SK-N-SH treated with all-trans-retinoic acid at 6 μM for 48 hours (cell line): ENCODE data around the gene CCNY.
A peak's percentile ranks its signal among the peaks of the same experiment; 100 is the strongest.

Experiments used
- ATAC-seq: fragments of 200-7000 bp; cut with Tn5 transposase; 3 replicates; pipeline ENCODE4 v1.9.1; 2020; ENCODE audit warnings: mild to moderate bottlenecking, moderate library complexity
- ARNTL ChIP-seq: fragments of 450-650 bp; formaldehyde crosslinking; IDR thresholded peaks from 2 replicates; pipeline ENCODE4 v1.5.0; 2020; ENCODE audit warnings: low read depth, mild to moderate bottlenecking, moderate library complexity, borderline replicate concordance
- CREB5 ChIP-seq: fragments of 250-450 bp; sonication (Bioruptor Pico); IDR thresholded peaks from 2 replicates; pipeline ENCODE4 v1.5.1; 2020; ENCODE audit warnings: low read depth, mild to moderate bottlenecking, moderate library complexity
- CSDC2 ChIP-seq: fragments of 250-450 bp; sonication (Bioruptor Pico); IDR thresholded peaks from 2 replicates; pipeline ENCODE4 v1.5.0; 2020; ENCODE audit warnings: mild to moderate bottlenecking, moderate library complexity
- CSRNP3 ChIP-seq: fragments of 250-450 bp; sonication (Bioruptor Pico); IDR thresholded peaks from 2 replicates; pipeline ENCODE4 v1.5.1; 2021; ENCODE audit warnings: mild to moderate bottlenecking, moderate library complexity
- ESRRG ChIP-seq: fragments of 250-450 bp; sonication (Bioruptor Pico); IDR thresholded peaks from 2 replicates; pipeline ENCODE4 v1.6.1; 2021; ENCODE audit warnings: mild to moderate bottlenecking
- GLIS3 ChIP-seq: fragments of 250-450 bp; sonication (Bioruptor Pico); IDR thresholded peaks from 2 replicates; pipeline ENCODE4 v1.5.0; 2020; ENCODE audit warnings: mild to moderate bottlenecking, moderate library complexity
- ISL1 ChIP-seq: fragments of 250-450 bp; sonication (Bioruptor Pico); IDR thresholded peaks from 2 replicates; pipeline ENCODE4 v2.1.2; 2022; ENCODE audit warnings: mild to moderate bottlenecking, moderate library complexity
- OSR1 ChIP-seq: fragments of 250-450 bp; sonication (Bioruptor Pico); IDR thresholded peaks from 2 replicates; pipeline ENCODE4 v1.8.0; 2022; ENCODE audit warnings: moderate library complexity, mild to moderate bottlenecking, inconsistent platforms
- PATZ1 ChIP-seq: fragments of 250-450 bp; sonication (Bioruptor Pico); IDR thresholded peaks from 2 replicates; pipeline ENCODE4 v1.8.0; 2020; ENCODE audit warnings: mild to moderate bottlenecking, moderate library complexity, borderline replicate concordance
- POU6F1 ChIP-seq: fragments of 250-450 bp; sonication (Bioruptor Pico); IDR thresholded peaks from 2 replicates; pipeline ENCODE4 v1.8.0; 2021; ENCODE audit warnings: low read depth, mild to moderate bottlenecking, moderate library complexity, borderline replicate concordance
- PPARA ChIP-seq: fragments of 250-450 bp; sonication (Bioruptor Pico); IDR thresholded peaks from 2 replicates; pipeline ENCODE4 v1.5.0; 2020; ENCODE audit warnings: mild to moderate bottlenecking, borderline replicate concordance
- RARB ChIP-seq: fragments of 250-450 bp; sonication (Bioruptor Pico); IDR thresholded peaks from 2 replicates; pipeline ENCODE4 v1.8.0; 2021; ENCODE audit warnings: mild to moderate bottlenecking, moderate library complexity
- TCF4 ChIP-seq: fragments of 250-450 bp; sonication (Bioruptor Pico); IDR thresholded peaks from 2 replicates; pipeline ENCODE4 v1.8.0; 2021; ENCODE audit warnings: mild to moderate bottlenecking, moderate library complexity, borderline replicate concordance
- TOX ChIP-seq: fragments of 250-450 bp; sonication (Bioruptor Pico); IDR thresholded peaks from 2 replicates; pipeline ENCODE4 v1.8.0; 2021; ENCODE audit warnings: mild to moderate bottlenecking, moderate library complexity, borderline replicate concordance
- ZC3H10 ChIP-seq: fragments of 250-450 bp; sonication (Bioruptor Pico); IDR thresholded peaks from 2 replicates; pipeline ENCODE4 v1.5.1; 2021; ENCODE audit warnings: mild to moderate bottlenecking, moderate library complexity
- ZFP3 ChIP-seq: fragments of 250-450 bp; sonication (Bioruptor Pico); IDR thresholded peaks from 2 replicates; pipeline ENCODE4 v1.5.0; 2020; ENCODE audit warnings: mild to moderate bottlenecking, moderate library complexity
- ZFP30 ChIP-seq: fragments of 450-650 bp; formaldehyde crosslinking; IDR thresholded peaks from 2 replicates; pipeline ENCODE4 v1.5.0; 2022; ENCODE audit warnings: mild to moderate bottlenecking, moderate library complexity
- ZNF565 ChIP-seq: fragments of 450-650 bp; formaldehyde crosslinking; conservative IDR thresholded peaks from 2 replicates; pipeline ENCODE4 v1.5.0; 2020; ENCODE audit warnings: low read depth, mild to moderate bottlenecking, moderate library complexity
- ZNF70 ChIP-seq: fragments of 450-650 bp; formaldehyde crosslinking; IDR thresholded peaks from 2 replicates; pipeline ENCODE4 v1.5.0; 2020; ENCODE audit warnings: mild to moderate bottlenecking, moderate library complexity
- ZNF8 ChIP-seq: fragments of 450-650 bp; formaldehyde crosslinking; IDR thresholded peaks from 2 replicates; pipeline ENCODE4 v1.5.0; 2020; ENCODE audit warnings: mild to moderate bottlenecking, moderate library complexity
- TF ChIP-seq, protein P1 (sequence below): fragments of 250-450 bp; sonication (Bioruptor Pico); IDR thresholded peaks from 2 replicates; pipeline ENCODE4 v1.5.0; 2020; ENCODE audit warnings: mild to moderate bottlenecking, moderate library complexity

Gene CCNY

GRCh38 chr10:35347899-35348608, 11.7 kb downstream of the CCNY start:
- TF ChIP-seq POU6F1 (CRISPR knock-in tag) (no peak), ISL1 (no peak), OSR1 (CRISPR knock-in tag) (no peak), TCF4 (no peak)
- ATAC-seq: no peak

DNA sequence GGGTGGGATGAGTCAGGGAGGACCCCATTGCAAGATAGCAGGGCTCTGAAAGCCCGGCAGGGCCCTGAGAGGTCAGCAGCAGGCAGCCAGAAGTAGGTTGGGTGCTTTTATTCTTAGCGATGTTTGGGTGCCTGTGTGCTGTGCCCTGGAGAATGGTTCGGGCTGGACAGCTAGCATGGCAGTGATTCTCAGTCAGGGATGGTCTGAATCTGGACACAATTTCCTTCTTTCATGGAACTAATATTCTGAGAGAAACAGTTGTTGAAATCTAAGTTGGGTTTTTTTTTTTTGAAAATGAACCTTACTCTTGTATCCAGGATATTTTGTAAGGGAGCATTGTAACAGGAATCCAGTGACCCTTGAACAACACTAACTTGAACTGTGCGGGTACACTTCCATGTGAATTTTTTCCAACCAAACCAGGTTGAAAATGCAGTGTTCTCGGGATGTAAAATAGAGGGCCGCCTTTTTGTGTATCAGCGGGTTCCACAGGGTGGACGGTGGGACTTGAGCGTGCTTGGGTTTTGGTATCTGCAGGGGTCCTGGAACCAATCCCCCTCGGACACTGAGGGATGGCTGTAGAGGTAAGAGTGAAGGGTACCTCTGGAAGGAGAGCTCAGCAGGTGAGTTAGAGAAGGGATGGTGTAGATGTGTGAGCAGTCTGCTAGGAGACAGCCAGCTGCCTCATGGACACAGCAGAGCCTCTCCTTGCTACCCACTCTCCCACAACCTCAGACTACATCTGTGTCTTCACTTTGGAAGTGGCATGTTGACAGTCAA, 12.5 kb downstream of the CCNY start:
- TF ChIP-seq GLIS3 (CRISPR knock-in tag): no peak
- TF ChIP-seq ARNTL (CRISPR knock-in tag): no peak
- TF ChIP-seq, protein P1, sequence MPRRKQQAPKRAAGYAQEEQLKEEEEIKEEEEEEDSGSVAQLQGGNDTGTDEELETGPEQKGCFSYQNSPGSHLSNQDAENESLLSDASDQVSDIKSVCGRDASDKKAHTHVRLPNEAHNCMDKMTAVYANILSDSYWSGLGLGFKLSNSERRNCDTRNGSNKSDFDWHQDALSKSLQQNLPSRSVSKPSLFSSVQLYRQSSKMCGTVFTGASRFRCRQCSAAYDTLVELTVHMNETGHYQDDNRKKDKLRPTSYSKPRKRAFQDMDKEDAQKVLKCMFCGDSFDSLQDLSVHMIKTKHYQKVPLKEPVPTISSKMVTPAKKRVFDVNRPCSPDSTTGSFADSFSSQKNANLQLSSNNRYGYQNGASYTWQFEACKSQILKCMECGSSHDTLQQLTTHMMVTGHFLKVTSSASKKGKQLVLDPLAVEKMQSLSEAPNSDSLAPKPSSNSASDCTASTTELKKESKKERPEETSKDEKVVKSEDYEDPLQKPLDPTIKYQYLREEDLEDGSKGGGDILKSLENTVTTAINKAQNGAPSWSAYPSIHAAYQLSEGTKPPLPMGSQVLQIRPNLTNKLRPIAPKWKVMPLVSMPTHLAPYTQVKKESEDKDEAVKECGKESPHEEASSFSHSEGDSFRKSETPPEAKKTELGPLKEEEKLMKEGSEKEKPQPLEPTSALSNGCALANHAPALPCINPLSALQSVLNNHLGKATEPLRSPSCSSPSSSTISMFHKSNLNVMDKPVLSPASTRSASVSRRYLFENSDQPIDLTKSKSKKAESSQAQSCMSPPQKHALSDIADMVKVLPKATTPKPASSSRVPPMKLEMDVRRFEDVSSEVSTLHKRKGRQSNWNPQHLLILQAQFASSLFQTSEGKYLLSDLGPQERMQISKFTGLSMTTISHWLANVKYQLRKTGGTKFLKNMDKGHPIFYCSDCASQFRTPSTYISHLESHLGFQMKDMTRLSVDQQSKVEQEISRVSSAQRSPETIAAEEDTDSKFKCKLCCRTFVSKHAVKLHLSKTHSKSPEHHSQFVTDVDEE (CRISPR knock-in tag): no peak
- TF ChIP-seq RARB: no peak
- TF ChIP-seq TCF4: no peak
- no peak for TF ChIP-seq OSR1 (CRISPR knock-in tag)
- TF ChIP-seq CSRNP3: no peak
- no peak for TF ChIP-seq ZNF565 (CRISPR knock-in tag)
- TF ChIP-seq ZNF70 (CRISPR knock-in tag): no peak
- no peak for TF ChIP-seq TOX (CRISPR knock-in tag)
- TF ChIP-seq ESRRG (CRISPR knock-in tag): no peak
- TF ChIP-seq PATZ1 (CRISPR knock-in tag): no peak
- ATAC-seq: no peak

GRCh38 chr10:35349389-35349915, 13.1 kb downstream of the CCNY start:
- ATAC-seq: peak; percentile 20; the same call in 1 of the 3 replicates
- TF ChIP-seq TCF4 (peak; percentile 80; the same call in 1 of the 2 replicates), POU6F1 (CRISPR knock-in tag) (no peak), CSDC2 (CRISPR knock-in tag) (no peak), OSR1 (CRISPR knock-in tag) (no peak)

- ATAC-seq: no peak
- no peak for TF ChIP-seq CSDC2 (CRISPR knock-in tag)
- no peak for TF ChIP-seq PPARA
- no peak for TF ChIP-seq CREB5 (CRISPR knock-in tag)
- TF ChIP-seq TOX (CRISPR knock-in tag): no peak
- TF ChIP-seq ESRRG (CRISPR knock-in tag): no peak
- no peak for TF ChIP-seq ZC3H10 (CRISPR knock-in tag)
- no peak for TF ChIP-seq ZNF565 (CRISPR knock-in tag)
- no peak for TF ChIP-seq ZNF70 (CRISPR knock-in tag)
- TF ChIP-seq ZFP3 (CRISPR knock-in tag): no peak
- TF ChIP-seq ARNTL (CRISPR knock-in tag): no peak
- TF ChIP-seq ZFP30: no peak
- no peak for TF ChIP-seq ZNF8 (CRISPR knock-in tag)
- TF ChIP-seq PATZ1 (CRISPR knock-in tag): no peak
- TF ChIP-seq GLIS3 (CRISPR knock-in tag): no peak
Measured at GRCh38 chr10:35351021-35351420, 14.7 kb downstream of the CCNY start.
